Measurements from ENCODE around the gene PLD2. TPM values are rescaled to one million over a fixed set of nuclear protein-coding genes. Genes with fewer than 3 reads are reported as not detected.

The PLD2 gene, protein sequence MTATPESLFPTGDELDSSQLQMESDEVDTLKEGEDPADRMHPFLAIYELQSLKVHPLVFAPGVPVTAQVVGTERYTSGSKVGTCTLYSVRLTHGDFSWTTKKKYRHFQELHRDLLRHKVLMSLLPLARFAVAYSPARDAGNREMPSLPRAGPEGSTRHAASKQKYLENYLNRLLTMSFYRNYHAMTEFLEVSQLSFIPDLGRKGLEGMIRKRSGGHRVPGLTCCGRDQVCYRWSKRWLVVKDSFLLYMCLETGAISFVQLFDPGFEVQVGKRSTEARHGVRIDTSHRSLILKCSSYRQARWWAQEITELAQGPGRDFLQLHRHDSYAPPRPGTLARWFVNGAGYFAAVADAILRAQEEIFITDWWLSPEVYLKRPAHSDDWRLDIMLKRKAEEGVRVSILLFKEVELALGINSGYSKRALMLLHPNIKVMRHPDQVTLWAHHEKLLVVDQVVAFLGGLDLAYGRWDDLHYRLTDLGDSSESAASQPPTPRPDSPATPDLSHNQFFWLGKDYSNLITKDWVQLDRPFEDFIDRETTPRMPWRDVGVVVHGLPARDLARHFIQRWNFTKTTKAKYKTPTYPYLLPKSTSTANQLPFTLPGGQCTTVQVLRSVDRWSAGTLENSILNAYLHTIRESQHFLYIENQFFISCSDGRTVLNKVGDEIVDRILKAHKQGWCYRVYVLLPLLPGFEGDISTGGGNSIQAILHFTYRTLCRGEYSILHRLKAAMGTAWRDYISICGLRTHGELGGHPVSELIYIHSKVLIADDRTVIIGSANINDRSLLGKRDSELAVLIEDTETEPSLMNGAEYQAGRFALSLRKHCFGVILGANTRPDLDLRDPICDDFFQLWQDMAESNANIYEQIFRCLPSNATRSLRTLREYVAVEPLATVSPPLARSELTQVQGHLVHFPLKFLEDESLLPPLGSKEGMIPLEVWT
- 1 to 10 TPM in 1 of 3 donors, under 1 TPM in 1, not detected in 1; 0.78 to 2.0 TPM for polyA plus RNA-seq

DNA sequence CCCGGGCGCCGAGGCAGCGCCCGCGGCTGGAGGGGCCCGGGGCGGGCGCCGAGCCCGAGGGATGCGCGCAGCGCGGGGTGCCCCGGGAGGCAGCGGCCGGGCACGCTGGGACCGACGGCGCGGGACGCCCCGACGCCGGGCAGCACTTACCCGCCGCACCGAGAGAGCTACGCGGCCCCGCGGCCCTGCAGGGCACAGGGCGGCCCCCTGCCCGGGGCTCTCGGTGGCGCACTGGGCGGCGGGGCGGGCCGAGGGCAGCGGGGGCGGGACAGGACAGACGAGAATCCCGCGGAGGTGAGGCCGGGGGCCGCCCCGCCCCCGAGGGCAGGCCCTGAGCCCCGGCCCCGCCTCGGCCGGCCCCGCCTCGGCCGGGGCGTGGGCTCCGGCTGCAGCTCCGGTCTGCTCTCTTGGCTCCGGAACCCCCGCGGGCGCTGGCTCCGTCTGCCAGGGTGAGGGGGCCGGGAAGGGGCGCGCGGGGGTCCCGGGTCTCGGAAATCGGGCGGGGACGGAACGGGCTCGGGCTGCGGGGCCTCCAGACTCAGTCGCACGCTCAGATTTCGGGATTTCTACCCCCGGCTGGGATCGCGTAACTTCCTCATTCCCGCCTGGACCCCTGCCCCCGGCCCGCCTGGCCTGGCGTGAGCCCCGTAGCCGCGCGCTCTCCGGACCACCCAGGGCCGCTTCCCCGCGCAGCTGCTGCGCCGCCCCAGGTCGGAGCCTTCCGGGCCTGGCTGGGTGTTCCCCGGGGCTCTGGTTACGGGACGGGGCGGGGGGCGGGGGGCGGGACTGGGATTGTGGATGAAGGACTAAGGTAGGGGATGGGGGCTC is at the start of gene PLD2:
PLD2 (plus strand) TSS at position 376 of the 828 bp plus-strand sequence. CDS start 621 bp downstream, outside the sequence.
- Mint-ChIP-seq H3K4me1 (peaks cover 5 to 8% of the 10 kb centered on the region in 2 donors), H3K36me3 (peaks cover 4 to 5% (median 4%) of the 10 kb centered on the region in 3 donors), H3K9me3 (no peaks in the 10 kb centered on the region), H3K27me3 (ENCODE audit: low read depth in 3 of 3) (peaks cover 0 to 5% (median 2%) of the 10 kb centered on the region in 3 donors), H3K27ac (peak within 1 kb of the TSS in 4 of 6 donors; percentile 40 to 67 (median 56)), H3K4me3 (peak within 1 kb of the TSS; percentile 73 to 86 (median 80))
- peak; percentile 82 to 86 (median 85) for DNase-seq

DNA sequence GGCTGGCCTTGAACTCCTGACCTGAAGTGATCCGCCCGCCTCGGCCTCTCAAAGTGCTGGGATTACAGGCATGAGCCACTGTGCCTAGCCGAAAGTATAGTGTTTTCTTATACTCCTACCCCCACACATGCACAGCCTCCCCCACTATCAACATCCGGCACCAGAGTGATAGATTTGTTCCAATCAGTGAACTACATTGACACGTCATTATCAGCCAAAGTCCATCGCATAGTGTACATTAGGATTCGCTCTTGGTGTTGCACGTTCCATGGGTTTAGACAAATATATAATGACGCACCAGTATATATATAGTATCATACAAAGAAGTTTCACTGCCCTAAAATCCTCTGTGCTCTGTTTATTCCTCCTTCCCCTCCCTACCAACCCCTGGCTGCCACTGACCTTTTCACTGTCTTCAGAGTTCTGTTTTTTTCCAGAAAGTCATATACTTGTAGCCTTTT is 47.1 kb upstream of the PLD2 start:
- H3K27ac Mint-ChIP-seq = peak overlapping the region in 1 of 6 donors; percentile 25

DNA sequence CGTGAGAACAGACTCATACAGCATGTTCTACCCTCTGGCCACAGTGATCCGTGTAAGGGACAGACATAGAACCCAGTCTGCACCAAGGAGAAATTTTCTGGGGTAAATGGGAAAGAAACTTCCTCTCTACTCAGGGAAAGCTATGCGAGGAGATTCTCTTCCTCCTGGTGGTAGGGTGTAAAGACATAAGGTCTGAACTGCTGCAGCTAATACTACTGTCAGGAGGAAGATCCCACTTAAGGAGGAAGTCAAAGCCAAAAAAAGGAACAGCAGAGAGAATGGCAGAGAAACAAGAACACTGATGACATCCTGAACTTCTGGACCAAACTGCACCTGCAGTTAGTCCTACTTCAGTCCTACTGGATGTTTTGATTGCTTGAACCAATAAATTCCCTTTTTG is 42.4 kb upstream of the PLD2 start:
- Mint-ChIP-seq H3K4me3 (no peak overlapping the region), H3K27me3 (ENCODE audit: low read depth in 3 of 3) (peaks cover 2 to 3% (median 3%) of the 10 kb centered on the region in 3 donors), H3K36me3 (no peaks in the 10 kb centered on the region), H3K4me1 (no peaks in the 10 kb centered on the region), H3K9me3 (no peaks in the 10 kb centered on the region), H3K27ac (no peak overlapping the region)
- DNase-seq = no peak

More for the DNA sequence above, 47.1 kb upstream of the PLD2 start:
- DNase-seq = no peak
- H3K4me3 Mint-ChIP-seq = no peak overlapping the region
- no peaks in the 10 kb centered on the region for H3K9me3 Mint-ChIP-seq
- no peaks in the 10 kb centered on the region for H3K4me1 Mint-ChIP-seq
- H3K27me3 Mint-ChIP-seq (ENCODE audit: low read depth in 3 of 3) = peaks cover 0 to 11% (median 6%) of the 10 kb centered on the region in 3 donors
- H3K36me3 Mint-ChIP-seq = no peaks in the 10 kb centered on the region

DNA sequence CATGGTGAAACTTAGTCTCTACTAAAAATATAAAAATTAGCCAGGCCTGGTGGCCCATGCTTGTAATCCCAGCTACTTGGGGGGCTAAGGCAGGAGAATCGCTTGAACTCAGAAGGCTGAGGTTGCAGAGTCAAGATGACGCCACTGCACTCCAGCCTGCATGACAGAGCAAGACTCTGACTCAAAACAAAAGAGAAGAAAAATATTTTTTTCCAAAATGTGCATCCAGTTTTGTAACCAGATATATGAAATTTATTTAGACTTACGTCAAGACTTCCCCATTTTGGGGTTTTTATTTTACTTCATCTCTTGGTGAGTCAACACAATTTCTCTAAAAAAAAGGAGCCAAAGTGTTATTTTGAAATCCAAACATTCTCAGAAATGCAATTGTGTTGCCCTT is 40.8 kb upstream of the PLD2 start:
- no peak overlapping the region for H3K4me3 Mint-ChIP-seq
- no peak overlapping the region for H3K27ac Mint-ChIP-seq
- no peaks in the 10 kb centered on the region for H3K9me3 Mint-ChIP-seq
- DNase-seq = no peak
- no peaks in the 10 kb centered on the region for H3K4me1 Mint-ChIP-seq
- peaks cover 3% of the 10 kb centered on the region in 3 donors for H3K27me3 Mint-ChIP-seq (ENCODE audit: low read depth in 3 of 3)
- H3K36me3 Mint-ChIP-seq = no peaks in the 10 kb centered on the region

DNA sequence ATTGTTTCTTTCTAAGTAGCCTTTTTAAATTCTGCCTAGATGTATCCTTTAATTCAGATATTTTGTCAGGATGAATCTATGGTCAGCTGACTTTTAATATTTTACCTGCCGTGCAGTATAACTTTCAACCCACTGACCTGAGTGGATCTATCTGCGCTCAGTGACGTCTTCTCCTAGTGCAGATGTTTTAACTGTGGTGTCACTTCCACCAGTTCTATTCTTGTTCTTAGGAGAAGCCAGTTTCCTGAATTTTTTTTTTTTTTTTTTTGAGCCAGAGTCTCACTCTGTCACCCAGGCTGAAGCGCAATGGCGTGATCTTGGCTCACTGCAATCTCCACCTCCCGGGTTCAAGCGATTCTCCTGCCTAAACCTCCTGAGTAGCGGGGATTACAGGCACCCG is 40.2 kb upstream of the PLD2 start:
- no peaks in the 10 kb centered on the region for H3K4me1 Mint-ChIP-seq
- H3K4me3 Mint-ChIP-seq = no peak overlapping the region
- no peaks in the 10 kb centered on the region for H3K9me3 Mint-ChIP-seq
- no peak for DNase-seq
- H3K27ac Mint-ChIP-seq = no peak overlapping the region
- H3K27me3 Mint-ChIP-seq (ENCODE audit: low read depth in 3 of 3) = peaks cover 3 to 4% (median 3%) of the 10 kb centered on the region in 3 donors
- H3K36me3 Mint-ChIP-seq = no peaks in the 10 kb centered on the region

DNA sequence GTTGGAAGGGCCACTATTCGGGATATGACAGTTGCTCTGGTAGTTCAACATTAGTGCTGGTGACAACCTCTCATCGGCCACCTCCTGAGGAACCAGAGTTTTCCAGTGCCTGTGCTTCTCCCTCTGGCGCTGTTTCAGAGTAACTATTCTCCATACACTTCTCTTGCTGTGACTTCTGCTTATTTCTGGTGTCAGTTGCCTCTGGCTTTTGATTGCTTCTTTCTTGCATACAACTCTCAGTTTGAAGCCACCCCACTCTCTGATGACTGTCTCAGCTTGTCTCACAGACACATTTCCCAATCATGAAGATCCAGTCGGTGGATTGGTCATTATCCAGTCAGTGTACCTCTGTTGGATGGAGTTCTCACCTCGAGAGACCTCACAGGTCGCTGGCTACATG is 38.7 kb upstream of the PLD2 start:
- H3K4me1 Mint-ChIP-seq = no peaks in the 10 kb centered on the region
- H3K4me3 Mint-ChIP-seq = no peak overlapping the region
- no peak overlapping the region for H3K27ac Mint-ChIP-seq
- no peak for DNase-seq
- peaks cover 0 to 1% (median 0%) of the 10 kb centered on the region in 6 donors for H3K9me3 Mint-ChIP-seq
- H3K27me3 Mint-ChIP-seq (ENCODE audit: low read depth in 3 of 3) = peaks cover 3 to 6% (median 5%) of the 10 kb centered on the region in 3 donors
- no peaks in the 10 kb centered on the region for H3K36me3 Mint-ChIP-seq

DNA sequence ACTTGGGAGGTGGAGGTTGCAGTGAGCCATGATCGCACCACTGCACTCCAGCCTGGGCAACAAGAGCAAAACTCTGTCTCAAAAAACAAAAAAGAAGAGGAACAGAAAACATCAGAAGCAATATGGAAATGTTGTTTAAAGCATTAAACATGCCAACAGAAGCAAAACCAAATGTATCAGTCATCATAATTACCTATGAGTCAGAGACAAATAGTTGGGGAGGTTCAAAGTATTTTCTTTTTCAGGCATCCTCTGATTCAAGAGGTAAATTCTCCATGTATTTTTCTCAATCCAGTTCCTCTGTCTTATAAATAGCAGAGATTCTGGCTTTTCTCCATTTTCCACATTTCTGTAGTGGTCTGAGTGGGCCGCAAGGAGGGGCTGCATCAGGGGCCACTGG is 37.3 kb upstream of the PLD2 start:
- no peak overlapping the region for H3K27ac Mint-ChIP-seq
- peaks cover 0 to 1% (median 0%) of the 10 kb centered on the region in 6 donors for H3K9me3 Mint-ChIP-seq
- H3K4me3 Mint-ChIP-seq = no peak overlapping the region
- peaks cover 3 to 6% (median 5%) of the 10 kb centered on the region in 3 donors for H3K27me3 Mint-ChIP-seq (ENCODE audit: low read depth in 3 of 3)
- no peaks in the 10 kb centered on the region for H3K36me3 Mint-ChIP-seq
- no peaks in the 10 kb centered on the region for H3K4me1 Mint-ChIP-seq
- DNase-seq = no peak

DNA sequence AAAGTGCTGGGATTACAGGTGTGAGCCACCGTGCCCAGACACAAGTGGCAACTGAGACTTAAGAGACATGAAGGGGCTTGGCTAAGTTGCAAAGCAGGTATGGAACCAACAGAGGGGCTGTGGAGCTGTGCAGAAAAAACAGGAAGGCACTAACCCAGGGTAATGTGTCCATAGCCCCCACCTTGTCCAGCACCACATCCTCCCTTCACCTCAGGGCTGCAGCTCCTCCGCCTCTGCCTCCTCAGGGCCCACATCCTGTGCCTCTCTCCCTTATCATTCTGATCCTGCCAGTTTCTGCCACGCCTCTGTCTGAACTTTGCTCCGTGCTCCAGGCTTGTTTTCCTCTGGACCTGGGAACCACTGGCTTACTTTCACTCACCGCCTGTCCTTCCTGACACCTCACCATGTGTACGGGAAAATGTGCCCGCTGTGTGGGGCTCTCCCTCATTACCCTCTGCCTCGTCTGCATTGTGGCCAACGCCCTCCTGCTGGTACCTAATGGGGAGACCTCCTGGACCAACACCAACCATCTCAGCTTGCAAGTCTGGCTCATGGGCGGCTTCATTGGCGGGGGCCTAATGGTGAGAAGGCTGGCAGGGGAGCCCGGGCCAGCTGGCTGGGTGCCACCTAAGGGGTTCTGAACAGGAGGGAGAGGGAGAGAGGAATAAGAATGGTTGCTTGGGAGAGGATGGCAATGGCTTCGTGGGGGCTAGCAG is 35.3 kb upstream of the PLD2 start, which contains the start of gene TM4SF5:
TM4SF5 (plus strand) TSS at position 368 of the 716 bp plus-strand sequence; CDS start at position 405, 37 bp downstream.
- no peak for DNase-seq
- Mint-ChIP-seq H3K4me3 (no peak within 1 kb of the TSS), H3K4me1 (no peaks in the 10 kb centered on the region), H3K36me3 (no peaks in the 10 kb centered on the region), H3K27ac (no peak within 1 kb of the TSS), H3K27me3 (ENCODE audit: low read depth in 3 of 3) (peaks cover 5 to 8% (median 6%) of the 10 kb centered on the region in 3 donors), H3K9me3 (peaks cover 0 to 1% (median 0%) of the 10 kb centered on the region in 6 donors)

DNA sequence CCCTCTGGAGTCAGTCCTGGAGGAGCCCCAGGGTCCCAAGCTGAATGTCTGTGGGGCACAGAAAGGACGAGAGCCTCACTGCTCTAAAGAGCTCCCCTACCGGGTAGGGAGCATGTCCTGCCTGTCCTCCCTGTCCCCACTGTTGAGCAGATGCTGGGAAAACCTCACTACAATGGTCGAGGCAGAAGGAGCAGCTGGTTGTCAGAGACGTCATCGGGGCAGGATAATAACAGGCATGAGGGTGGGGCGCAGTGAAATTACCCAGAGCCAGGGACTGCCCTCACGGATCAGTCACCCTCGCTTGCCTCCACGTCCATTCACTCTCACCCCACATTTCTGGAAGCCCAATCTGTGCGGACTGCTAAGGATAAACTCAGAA is 34.7 kb upstream of the PLD2 start:
- DNase-seq = no peak
- Mint-ChIP-seq H3K4me1 (no peaks in the 10 kb centered on the region), H3K9me3 (peaks cover 0 to 1% (median 0%) of the 10 kb centered on the region in 6 donors), H3K36me3 (no peaks in the 10 kb centered on the region), H3K27ac (no peak overlapping the region), H3K4me3 (no peak overlapping the region), H3K27me3 (ENCODE audit: low read depth in 3 of 3) (peaks cover 5 to 8% (median 6%) of the 10 kb centered on the region in 3 donors)

DNA sequence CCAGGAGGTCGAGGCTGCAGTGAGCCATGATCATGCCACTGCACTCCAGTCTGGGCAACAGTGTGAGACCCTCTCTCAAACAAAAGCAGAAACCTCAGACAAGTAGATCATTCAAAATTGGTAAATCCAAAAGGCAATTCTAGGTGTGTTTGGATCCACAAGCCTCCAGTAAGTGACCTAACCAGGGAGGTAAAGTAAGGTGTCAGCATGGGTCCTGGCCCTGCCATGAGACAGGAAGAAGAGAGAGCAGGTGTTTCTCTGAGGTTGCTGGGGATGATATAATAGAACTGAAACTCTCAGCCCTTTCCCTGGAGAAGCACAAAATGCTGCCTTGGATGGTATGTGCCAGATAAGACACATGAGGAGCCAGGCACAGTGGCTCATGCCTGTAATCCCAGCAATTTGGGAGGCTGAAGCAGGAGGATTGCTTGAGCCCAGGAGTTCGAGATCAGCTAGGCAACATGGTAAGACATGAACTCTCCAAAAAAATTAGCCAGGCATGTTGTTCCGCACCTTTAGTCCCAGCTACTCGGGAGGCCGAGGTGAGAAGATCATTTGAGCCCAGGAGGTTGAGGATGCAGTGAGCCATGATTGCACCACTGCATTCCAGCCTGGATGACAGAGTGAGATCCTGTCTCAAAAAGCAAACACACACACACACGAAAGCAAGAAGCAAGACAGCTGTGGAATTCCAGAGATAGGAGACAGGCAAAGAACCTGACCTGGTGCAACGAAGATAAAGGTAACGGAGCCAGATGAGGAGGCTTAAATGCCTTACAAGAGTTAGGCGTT is 28.8 kb upstream of the PLD2 start:
- Mint-ChIP-seq H3K27ac (no peak overlapping the region), H3K36me3 (no peaks in the 10 kb centered on the region), H3K4me1 (no peaks in the 10 kb centered on the region), H3K27me3 (ENCODE audit: low read depth in 3 of 3) (peaks cover 8 to 14% (median 10%) of the 10 kb centered on the region in 3 donors), H3K4me3 (no peak overlapping the region), H3K9me3 (no peaks in the 10 kb centered on the region)
- no peak for DNase-seq

DNA sequence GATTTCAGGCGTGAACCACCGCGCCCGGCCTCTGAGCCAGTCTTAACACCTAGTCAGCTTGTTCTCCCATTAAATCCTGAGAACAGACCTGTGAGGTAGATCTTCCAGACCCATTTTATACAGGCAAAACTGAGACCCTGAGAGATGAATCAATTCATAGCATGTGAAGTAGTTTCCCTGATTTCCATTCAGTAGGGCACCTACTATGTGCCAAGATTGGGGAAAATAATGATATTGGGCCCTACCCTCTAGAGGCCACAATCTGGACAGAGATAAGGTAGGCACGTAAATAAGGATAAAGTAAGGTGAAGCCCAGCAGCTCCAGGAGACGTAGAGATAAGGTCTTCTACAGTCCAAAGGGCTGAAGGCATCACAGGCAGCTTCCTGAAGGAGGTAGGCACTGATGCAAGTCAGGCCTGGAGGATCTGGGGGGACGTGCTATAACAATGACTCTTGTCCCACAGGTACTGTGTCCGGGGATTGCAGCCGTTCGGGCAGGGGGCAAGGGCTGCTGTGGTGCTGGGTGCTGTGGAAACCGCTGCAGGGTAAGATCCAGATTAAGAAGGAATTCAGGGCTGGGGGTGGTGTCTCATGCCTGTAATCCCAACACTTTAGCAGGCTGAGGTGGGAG is 26.5 kb upstream of the PLD2 start:
- no peaks in the 10 kb centered on the region for H3K9me3 Mint-ChIP-seq
- H3K4me3 Mint-ChIP-seq = no peak overlapping the region
- H3K36me3 Mint-ChIP-seq = no peaks in the 10 kb centered on the region
- no peak for DNase-seq
- no peak overlapping the region for H3K27ac Mint-ChIP-seq
- no peaks in the 10 kb centered on the region for H3K4me1 Mint-ChIP-seq
- peaks cover 11 to 23% (median 22%) of the 10 kb centered on the region in 3 donors for H3K27me3 Mint-ChIP-seq (ENCODE audit: low read depth in 3 of 3)

DNA sequence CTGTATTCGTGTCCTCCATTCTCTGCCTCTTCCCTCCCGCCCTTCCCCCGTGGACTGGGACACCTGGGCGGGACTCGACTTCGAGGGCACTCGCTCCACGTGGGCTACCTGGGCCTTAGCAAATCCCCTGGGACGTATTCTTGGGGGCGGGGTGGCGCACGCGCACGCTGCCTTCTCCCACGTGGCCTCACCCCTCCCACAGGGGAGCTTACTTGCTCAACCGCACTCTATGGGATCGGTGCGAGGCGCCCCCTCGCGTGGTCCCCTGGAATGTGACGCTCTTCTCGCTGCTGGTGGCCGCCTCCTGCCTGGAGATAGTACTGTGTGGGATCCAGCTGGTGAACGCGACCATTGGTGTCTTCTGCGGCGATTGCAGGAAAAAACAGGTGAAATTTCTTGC is 24.3 kb upstream of the PLD2 start:
- no peaks in the 10 kb centered on the region for H3K4me1 Mint-ChIP-seq
- H3K27ac Mint-ChIP-seq = no peak overlapping the region
- H3K36me3 Mint-ChIP-seq = no peaks in the 10 kb centered on the region
- no peaks in the 10 kb centered on the region for H3K9me3 Mint-ChIP-seq
- no peak overlapping the region for H3K4me3 Mint-ChIP-seq
- H3K27me3 Mint-ChIP-seq (ENCODE audit: low read depth in 3 of 3) = peaks cover 20 to 30% (median 22%) of the 10 kb centered on the region in 3 donors
- DNase-seq = no peak
